Endothelial cell of umbilical vein (primary cell): ENCODE results near the gene KREMEN1. TPM values are rescaled to one million over a fixed set of nuclear protein-coding genes. Genes with fewer than 3 reads are reported as not detected.

Experiments
- BruUV-seq: library from RNA; stranded (reverse); fragments of 400-500 nt; replicated peaks from 2 replicates; lab custom pipeline; 2021; lab: Mats Ljungman, UMichigan
- CTCF ChIA-PET: fragments of 300-600, 350-600 bp; sonication (Branson Sonifier 250); formaldehyde crosslinking; loops from one replicate; lab custom pipeline; 2021; ENCODE audit warnings: antibody characterized with exemption, inconsistent platforms; lab: Charles Lee
- POLR2A ChIA-PET: fragments of 300-600, 350-600 bp; sonication (Branson Sonifier 250); formaldehyde crosslinking; loops from one replicate; lab custom pipeline; 2021; ENCODE audit warnings: antibody characterized with exemption, inconsistent platforms; lab: Charles Lee
- DNase-seq: peaks from one replicate; pipeline ENCODE4 v3.0.0-alpha.2; 2011; ENCODE audit warnings: low read depth, low spot score
- FAIRE-seq: peaks from 2 replicates; lab custom pipeline; 2011; peaks lifted over from hg19 to GRCh38; lab: Jason Lieb, UNC
- H2AFZ ChIP-seq: 2 replicates; pipeline ENCODE4 v1.6.0; 2012; ENCODE audit warnings: low read depth, low read length, control low read depth, inconsistent platforms
- H3K27ac ChIP-seq: 2 replicates; pipeline ENCODE4 v1.5.1; 2011; ENCODE audit warnings: low read depth, mild to moderate bottlenecking, control low read depth, low read length, moderate library complexity; ENCODE audit not compliant: insufficient read depth
- H3K27me3 ChIP-seq, 2 experiments: 2 replicates each; pipeline versions ENCODE4 v1.6.0 to v1.6.1; 2011; ENCODE audit warnings: low read length in 2 of 2, mixed read lengths in 1 of 2; ENCODE audit not compliant: control insufficient read depth in 2 of 2, insufficient read depth in 2 of 2
- H3K36me3 ChIP-seq, 2 experiments: 2 replicates in 1 of 2; 3 replicates in 1 of 2; pipeline ENCODE4 v1.5.1; 2011; ENCODE audit warnings: low read length in 2 of 2, mild to moderate bottlenecking in 1 of 2, moderate library complexity in 1 of 2; ENCODE audit not compliant: control insufficient read depth in 2 of 2, insufficient read depth in 2 of 2; ENCODE audit errors: extremely low read depth in 1 of 2
- H3K4me1 ChIP-seq: 3 replicates; pipeline ENCODE4 v1.5.1; 2011; ENCODE audit warnings: mild to moderate bottlenecking, low read length; ENCODE audit not compliant: control insufficient read depth, insufficient read depth; ENCODE audit errors: extremely low read depth
- H3K4me2 ChIP-seq: 2 replicates; pipeline ENCODE4 v1.6.1; 2011; ENCODE audit warnings: low read length, control low read depth, mixed read lengths; ENCODE audit not compliant: insufficient read depth
- H3K4me3 ChIP-seq, 3 experiments: fragments of 200-600 bp in 1 of 3; sonication (generic), shearing (Covaris generic) in 1 of 3; replicated peaks in 1 of 3; 2 replicates each; pipeline ENCODE4 v1.5.1; 2011 to 2016; ENCODE audit warnings: control low read depth in 3 of 3, low read length in 3 of 3, mild to moderate bottlenecking in 2 of 3, inconsistent platforms in 1 of 3, low read depth in 1 of 3, moderate library complexity in 1 of 3; ENCODE audit not compliant: insufficient read depth in 1 of 3
- H3K79me2 ChIP-seq: 2 replicates; pipeline ENCODE4 v1.6.0; 2012; ENCODE audit warnings: low read length, inconsistent platforms; ENCODE audit not compliant: control insufficient read depth, insufficient read depth
- H3K9ac ChIP-seq: replicated peaks from 2 replicates; pipeline ENCODE3; 2011; ENCODE audit warnings: low read length, control low read depth; ENCODE audit not compliant: insufficient read depth; ENCODE audit errors: extremely low read depth
- H3K9me1 ChIP-seq: replicated peaks from 3 replicates; pipeline ENCODE4 v1.6.0; 2011; ENCODE audit warnings: mild to moderate bottlenecking, low read length; ENCODE audit not compliant: control insufficient read depth, insufficient read depth; ENCODE audit errors: extremely low read depth
- H3K9me3 ChIP-seq: replicated peaks from 2 replicates; pipeline ENCODE4 v1.5.1; 2012; ENCODE audit warnings: low read length, inconsistent platforms; ENCODE audit not compliant: control insufficient read depth, insufficient read depth
- H4K20me1 ChIP-seq: replicated peaks from 2 replicates; pipeline ENCODE3; 2011; ENCODE audit warnings: mild to moderate bottlenecking, low read length; ENCODE audit not compliant: control insufficient read depth, insufficient read depth; ENCODE audit errors: extremely low read depth
- EZH2 ChIP-seq: IDR thresholded peaks from 2 replicates; pipeline ENCODE4 v1.6.1; 2012; ENCODE audit warnings: borderline replicate concordance, low read depth, mild to moderate bottlenecking, moderate library complexity, low read length, inconsistent platforms; ENCODE audit not compliant: severe bottlenecking
- FOS ChIP-seq: IDR thresholded peaks from 2 replicates; pipeline ENCODE4 v1.6.1; 2011; ENCODE audit warnings: mild to moderate bottlenecking, low read length, moderate library complexity, borderline replicate concordance; ENCODE audit not compliant: insufficient read depth
- GATA2 ChIP-seq: IDR thresholded peaks from 2 replicates; pipeline ENCODE4 v1.7.0; 2011; ENCODE audit warnings: low read depth, mild to moderate bottlenecking, moderate library complexity, mixed read lengths, low read length; ENCODE audit not compliant: insufficient read length, insufficient read depth
- JUN ChIP-seq: IDR thresholded peaks from 2 replicates; pipeline ENCODE4 v1.6.1; 2011; ENCODE audit warnings: borderline replicate concordance, low read depth; ENCODE audit not compliant: insufficient read length, insufficient read depth
- MYC ChIP-seq: IDR thresholded peaks from one replicate; pipeline ENCODE4 v1.6.1; 2011; ENCODE audit warnings: mild to moderate bottlenecking, low read depth, low read length
- POLR2A ChIP-seq: IDR thresholded peaks from 2 replicates; pipeline ENCODE4 v1.6.1; 2012; ENCODE audit warnings: low read depth, mild to moderate bottlenecking, control low read depth, low read length
- POLR2AphosphoS5 ChIP-seq: IDR thresholded peaks from 2 replicates; pipeline ENCODE4 v1.6.1; 2012; ENCODE audit warnings: low read depth, mild to moderate bottlenecking, control low read depth, low read length, moderate library complexity; ENCODE audit not compliant: insufficient read depth
- dilution Hi-C: fragments of 300-500 bp; cut with MboI; formaldehyde crosslinking; loops from one replicate; pipeline ENCODE4 v1.15.0; 2019; ENCODE audit warnings: low sequenced_read_pairs; ENCODE audit not compliant: extremely low pct_ligation_motif_present
- intact Hi-C: fragments of 100-400 bp; cut with micrococcal nuclease; formaldehyde crosslinking; loops from one replicate; pipeline ENCODE4 v1.10.0; 2022
- polyA plus RNA-seq, 4 experiments: library from polyadenylated mRNA; depleted of rRNA in 3 of 4; stranded (reverse) in 3 of 4; unstranded in 1 of 4; fragments of >200 nt; gene quantifications; 2 replicates each; pipeline versions ENCODE4 v1.2.1 to v1.2.3, GENCODE V29; 2011 to 2012; ENCODE audit warnings: missing spikeins in 1 of 4
- total RNA-seq: library from RNA; stranded (reverse); gene quantifications from 2 replicates; pipeline ENCODE4 v1.2.3, GENCODE V29; 2021
- TF ChIP-seq, protein P1 (sequence below), 2 donors: IDR thresholded peaks; 1 replicate in 1 of 2; 2 replicates in 1 of 2; pipeline ENCODE4 v1.5.1; 2011; ENCODE audit warnings: low read length in 2 of 2, mild to moderate bottlenecking in 2 of 2, moderate library complexity in 2 of 2, control low read depth in 1 of 2, inconsistent platforms in 1 of 2, low read depth in 1 of 2; ENCODE audit not compliant: insufficient read depth in 1 of 2; ENCODE audit errors: extremely low read depth in 1 of 2
- TF ChIP-seq, protein P2 (sequence below): IDR thresholded peaks from 2 replicates; pipeline ENCODE4 v1.6.1; 2011; ENCODE audit not compliant: insufficient read depth, insufficient read length

KREMEN1 gene
- total and polyA plus RNA-seq, 2 donors (not counting 3 experiments of a cell fraction or from before 2014, with no cell fraction given): 0.58 to 1.1 TPM

DNA sequence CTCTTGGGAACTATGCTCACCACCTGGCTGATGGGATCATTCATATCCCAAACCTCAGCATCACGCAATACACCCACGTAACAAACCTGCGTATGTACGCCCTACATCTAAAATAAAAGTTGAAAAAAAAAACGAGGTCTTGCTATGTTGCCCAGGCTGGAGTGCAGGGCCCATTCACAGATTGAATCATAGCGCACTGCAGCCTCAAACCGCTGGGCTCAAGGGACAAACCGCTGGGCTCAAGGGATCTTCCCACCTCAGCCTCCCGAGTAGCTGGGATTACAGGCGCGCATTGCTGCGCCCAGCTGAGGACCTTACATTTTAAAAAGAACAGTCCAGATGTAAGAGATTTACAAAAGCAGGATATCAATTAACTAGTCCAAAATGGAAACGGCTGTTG, 91.0 kb downstream of the KREMEN1 start:
- dilution Hi-C loops: no loop called here

More for the DNA sequence above, 91.0 kb downstream of the KREMEN1 start:
- Histone ChIP-seq H3K9me1 (no peaks in the 10 kb centered on the region), H3K27me3 (peaks cover 0 to 2% of the 10 kb centered on the region in 2 experiments), H3K36me3 (no peaks in the 10 kb centered on the region), H2AFZ (no peak overlapping the region), H3K9me3 (no peaks in the 10 kb centered on the region), H3K4me2 (no peak overlapping the region), H4K20me1 (no peaks in the 10 kb centered on the region), H3K4me1 (no peaks in the 10 kb centered on the region), H3K4me3 (no peak overlapping the region), H3K27ac (no peak overlapping the region), H3K79me2 (no peaks in the 10 kb centered on the region), H3K9ac (no peak overlapping the region)
- CTCF ChIA-PET: no interaction called here
- intact Hi-C loops: no loop called here
- POLR2A ChIA-PET: no interaction called here
- no TSS peak for BruUV-seq
- no peak for FAIRE-seq
- no peak for DNase-seq
- TF ChIP-seq POLR2A: no peak
- no peak for TF ChIP-seq MYC
- TF ChIP-seq, protein P1, sequence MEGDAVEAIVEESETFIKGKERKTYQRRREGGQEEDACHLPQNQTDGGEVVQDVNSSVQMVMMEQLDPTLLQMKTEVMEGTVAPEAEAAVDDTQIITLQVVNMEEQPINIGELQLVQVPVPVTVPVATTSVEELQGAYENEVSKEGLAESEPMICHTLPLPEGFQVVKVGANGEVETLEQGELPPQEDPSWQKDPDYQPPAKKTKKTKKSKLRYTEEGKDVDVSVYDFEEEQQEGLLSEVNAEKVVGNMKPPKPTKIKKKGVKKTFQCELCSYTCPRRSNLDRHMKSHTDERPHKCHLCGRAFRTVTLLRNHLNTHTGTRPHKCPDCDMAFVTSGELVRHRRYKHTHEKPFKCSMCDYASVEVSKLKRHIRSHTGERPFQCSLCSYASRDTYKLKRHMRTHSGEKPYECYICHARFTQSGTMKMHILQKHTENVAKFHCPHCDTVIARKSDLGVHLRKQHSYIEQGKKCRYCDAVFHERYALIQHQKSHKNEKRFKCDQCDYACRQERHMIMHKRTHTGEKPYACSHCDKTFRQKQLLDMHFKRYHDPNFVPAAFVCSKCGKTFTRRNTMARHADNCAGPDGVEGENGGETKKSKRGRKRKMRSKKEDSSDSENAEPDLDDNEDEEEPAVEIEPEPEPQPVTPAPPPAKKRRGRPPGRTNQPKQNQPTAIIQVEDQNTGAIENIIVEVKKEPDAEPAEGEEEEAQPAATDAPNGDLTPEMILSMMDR (IDR thresholded peaks at IDR 0.05; ENCODE audit: extremely low read depth in 1 of 2, insufficient read depth in 1 of 2, low read depth in 1 of 2, low read length in 2 of 2): no peak
- no peak for TF ChIP-seq FOS
- no peak for TF ChIP-seq GATA2
- no peak for TF ChIP-seq JUN
- TF ChIP-seq, protein P2, sequence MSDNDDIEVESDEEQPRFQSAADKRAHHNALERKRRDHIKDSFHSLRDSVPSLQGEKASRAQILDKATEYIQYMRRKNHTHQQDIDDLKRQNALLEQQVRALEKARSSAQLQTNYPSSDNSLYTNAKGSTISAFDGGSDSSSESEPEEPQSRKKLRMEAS: no peak
- no peak for TF ChIP-seq POLR2AphosphoS5
- no peak for TF ChIP-seq EZH2
